M059J (cell line): Measurements from ENCODE around the gene RPL23. TPM values are rescaled to one million over a fixed set of nuclear protein-coding genes. Genes with fewer than 3 reads are reported as not detected.
A peak's percentile ranks its signal among the peaks of the same experiment; 100 is the strongest.

Experiments
- DNase-seq: peaks from one replicate; pipeline ENCODE4 v3.0.0-alpha.2; 2012; ENCODE audit warnings: low read depth
- total RNA-seq: library from RNA; depleted of rRNA; stranded (reverse); fragments of >200 nt; shearing (Covaris generic); gene quantifications from 2 replicates; pipeline ENCODE4 v1.2.3, GENCODE V29; 2014

The RPL23 gene
- total RNA-seq, 1 experiment from 2014 or later = 785 TPM

- DNase-seq = no peak
Measured at GRCh38 chr17:38883592-38884526, 30.3 kb upstream of the RPL23 start.

DNA sequence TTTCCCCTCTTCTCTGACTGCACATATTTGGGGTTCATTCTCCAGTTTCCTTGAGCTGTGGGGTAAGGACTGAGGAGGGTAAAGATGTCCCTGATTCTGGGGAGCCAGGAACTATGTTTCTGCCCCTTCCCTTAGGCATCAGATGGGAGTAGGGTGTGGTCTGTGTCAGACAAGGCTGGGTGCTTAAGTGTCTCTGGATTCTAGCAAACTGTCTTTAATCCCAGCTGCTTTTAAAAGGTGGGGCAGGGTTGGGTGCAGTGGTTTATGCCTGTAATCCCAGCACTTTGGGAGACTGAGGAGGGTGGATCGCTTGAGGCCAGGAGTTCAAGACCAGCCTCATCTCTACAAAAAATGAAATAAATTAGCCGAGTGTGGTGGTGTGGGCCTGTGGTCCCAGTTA is 29.3 kb upstream of the RPL23 start:
- no peak for DNase-seq

DNA sequence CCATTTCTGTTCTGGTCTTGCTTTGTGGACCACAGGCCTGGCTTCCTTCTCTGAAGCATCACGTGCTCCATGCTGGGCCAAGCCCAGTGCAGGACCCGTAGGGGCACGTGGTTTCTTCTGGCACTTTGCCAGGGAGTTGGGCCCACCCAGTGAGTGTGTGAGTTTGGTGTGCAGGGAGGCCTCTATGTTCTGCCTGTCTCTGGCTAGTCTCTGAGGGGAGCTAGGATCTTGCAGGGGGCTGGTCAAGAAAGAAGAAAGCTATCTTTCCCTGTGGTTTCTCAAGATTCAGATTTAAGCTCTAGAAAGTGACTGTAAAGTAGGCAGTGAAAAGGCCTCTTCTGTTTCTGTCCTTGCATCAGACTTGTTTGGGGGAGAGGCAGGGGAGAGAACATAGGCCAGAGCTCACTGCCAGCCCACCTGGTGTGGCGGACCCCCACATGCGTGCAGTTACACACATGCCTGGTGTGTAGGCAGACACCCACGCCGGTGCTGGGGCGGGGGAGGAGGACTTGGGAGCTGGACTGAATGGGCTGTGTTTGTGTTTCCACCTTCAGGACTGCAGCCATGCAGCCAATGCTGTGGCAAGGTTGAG is 28.2 kb upstream of the RPL23 start:
- no peak for DNase-seq

DNA sequence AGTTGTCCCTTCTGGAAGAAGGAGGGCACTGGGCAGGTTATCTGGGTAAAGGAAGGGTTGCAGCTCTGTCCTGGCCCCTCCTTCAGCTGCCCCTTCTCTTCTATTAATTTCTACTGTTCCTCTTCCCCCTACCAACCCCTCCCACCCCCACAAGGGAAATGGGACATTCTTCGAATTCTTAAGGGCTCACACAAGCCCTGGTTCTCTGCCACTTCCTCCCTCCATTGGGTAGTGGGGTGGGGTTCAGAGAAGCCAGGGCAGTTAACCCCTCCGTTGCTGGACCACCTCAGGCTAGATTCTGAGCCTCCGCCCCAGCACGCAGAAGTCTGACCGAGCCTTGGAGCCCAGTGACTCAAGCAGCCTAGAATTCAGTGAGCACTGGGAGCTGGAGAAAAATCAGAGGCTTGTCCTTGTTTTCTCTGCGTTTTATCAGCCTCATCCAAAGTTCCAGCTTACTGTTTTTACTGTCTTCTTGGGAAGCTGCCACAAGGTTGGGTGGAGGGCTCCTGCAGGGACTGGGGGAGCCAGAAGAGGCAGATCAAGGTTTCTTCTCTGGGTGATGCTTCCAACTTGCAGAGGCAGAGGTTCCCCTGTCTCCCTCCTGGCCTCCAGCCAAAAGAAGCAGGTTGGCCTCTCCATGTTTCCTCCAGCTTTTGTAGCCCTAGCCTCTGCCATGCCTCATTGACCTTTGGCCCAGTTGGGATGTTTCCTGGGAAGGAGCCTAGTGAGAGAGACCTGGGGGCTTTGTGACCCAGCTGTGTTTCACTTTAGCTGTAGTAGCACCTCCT is 26.6 kb upstream of the RPL23 start:
- peak; percentile 92 for DNase-seq

DNA sequence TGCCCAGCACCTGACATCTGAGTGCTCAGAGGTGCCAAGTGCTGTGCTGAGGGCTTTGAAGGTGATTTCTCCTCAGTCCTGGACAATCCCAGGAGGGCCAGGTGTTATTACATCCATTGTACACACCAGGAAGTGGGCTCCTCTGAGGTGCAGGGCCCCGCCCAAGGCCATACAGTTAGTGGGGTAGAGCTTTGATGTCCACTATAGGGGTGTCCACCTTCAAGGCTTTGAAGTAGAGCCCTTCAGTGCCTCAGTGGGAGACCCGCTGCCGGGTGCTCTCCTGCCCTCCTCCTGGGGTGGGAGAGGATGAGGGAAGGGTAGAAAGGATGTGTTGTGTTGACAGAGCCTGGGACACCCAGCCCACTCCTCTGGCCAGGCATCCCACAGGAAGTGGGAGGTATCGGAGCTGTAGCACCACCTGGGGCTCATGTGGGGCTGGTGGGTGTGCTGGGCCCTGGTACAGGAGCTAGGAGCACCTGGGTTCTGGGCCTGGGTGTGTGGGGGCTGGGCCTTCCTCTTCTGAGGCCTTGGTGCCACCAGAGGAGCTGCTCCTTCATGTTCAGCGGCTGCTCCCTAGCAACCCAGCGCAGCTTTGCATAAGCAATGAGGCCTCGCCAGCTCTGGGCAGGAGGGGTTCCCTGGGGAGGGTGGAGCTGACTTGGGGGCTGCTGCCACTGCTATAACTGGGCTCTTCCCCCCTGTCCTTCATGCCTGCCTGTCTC is 23.8 kb upstream of the RPL23 start:
- no peak for DNase-seq

- peak; percentile 80 for DNase-seq
Measured at GRCh38 chr17:38875477-38876075, 22.1 kb upstream of the RPL23 start.

DNA sequence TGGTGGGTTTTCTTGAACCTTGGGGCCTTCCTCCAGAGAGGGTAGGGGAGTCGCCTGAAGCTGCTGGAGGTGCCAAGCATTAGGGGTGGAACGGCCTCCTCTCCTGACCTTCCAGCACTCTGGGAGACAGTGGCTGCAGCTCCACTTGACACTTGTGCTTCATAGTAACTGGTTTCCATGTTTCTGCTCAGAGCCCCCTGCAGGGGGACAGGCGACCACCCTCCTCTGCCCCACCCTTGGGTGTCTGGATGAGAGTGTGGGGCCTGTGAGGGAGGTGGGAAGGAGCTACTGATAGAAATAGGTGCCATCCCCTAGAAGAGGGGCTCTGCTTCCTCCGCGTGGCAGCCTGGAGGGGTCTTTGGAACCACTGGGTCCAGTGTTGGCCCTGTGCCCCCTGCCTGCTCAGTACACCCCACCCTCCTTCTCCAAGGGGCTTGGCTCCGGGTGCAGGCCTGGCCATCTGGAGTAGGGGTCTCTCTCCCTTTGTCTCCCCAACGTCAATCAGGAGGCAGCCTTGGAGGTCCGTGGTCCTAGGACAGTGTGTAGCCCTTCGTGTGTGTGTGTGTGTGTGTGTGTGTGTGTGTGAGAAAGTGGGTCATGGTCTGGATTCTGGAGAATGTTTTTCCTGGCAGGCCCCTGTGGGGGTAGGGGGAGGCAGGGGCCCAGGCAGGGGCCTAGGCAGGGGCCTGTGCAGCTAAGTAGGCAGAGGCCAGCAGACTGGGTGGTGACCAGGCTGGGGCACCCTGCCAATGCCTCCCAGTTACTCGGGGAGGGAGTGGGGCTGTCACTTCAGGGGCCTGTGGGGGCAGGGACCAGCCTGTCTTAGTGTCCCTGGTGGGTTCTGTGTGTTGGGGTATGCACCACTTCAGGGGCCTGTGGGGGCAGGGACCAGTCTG is 21.2 kb upstream of the RPL23 start:
- no peak for DNase-seq

GRCh38 chr17:38873640-38874380 is 20.3 kb upstream of the RPL23 start:
- DNase-seq = peak; percentile 74

- no peak for DNase-seq
Measured at GRCh38 chr17:38872671-38873385, 19.3 kb upstream of the RPL23 start.

DNA sequence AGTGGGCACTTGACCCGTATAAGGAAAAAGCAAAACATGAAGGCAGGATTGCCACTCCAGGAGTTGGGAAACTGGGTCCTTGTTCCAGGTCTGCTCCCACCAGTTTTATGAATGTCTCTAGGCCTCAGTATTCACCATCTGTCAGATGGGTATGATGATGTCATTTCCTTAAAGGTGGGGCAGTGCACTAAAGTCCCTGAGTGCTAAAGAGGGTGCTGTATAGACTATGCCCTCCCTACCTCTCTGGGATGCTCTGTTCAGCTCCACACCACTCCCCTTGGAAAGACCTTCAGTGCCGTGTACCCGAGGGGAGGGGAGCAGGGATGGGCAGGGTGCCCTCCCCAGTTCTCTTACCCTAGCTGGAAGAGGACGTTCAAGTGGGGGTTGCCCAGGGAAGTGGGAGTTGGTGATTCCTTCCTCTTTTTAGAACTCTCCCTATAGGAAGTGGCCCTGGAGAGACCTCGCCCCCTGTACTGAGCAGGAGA is 18.5 kb upstream of the RPL23 start:
- DNase-seq = no peak

- DNase-seq = peak; percentile 92
Measured at GRCh38 chr17:38871247-38872015, 17.9 kb upstream of the RPL23 start.

- peak; percentile 76 for DNase-seq
Measured at GRCh38 chr17:38870259-38871165, 17.0 kb upstream of the RPL23 start.

GRCh38 chr17:38869526-38870258 is 16.2 kb upstream of the RPL23 start, which contains the start of gene LASP1:
TSS of gene LASP1 (plus strand) at chr17:38870058. CDS start at chr17:38870190, 132 bp downstream.
- peak; percentile 84 for DNase-seq

DNA sequence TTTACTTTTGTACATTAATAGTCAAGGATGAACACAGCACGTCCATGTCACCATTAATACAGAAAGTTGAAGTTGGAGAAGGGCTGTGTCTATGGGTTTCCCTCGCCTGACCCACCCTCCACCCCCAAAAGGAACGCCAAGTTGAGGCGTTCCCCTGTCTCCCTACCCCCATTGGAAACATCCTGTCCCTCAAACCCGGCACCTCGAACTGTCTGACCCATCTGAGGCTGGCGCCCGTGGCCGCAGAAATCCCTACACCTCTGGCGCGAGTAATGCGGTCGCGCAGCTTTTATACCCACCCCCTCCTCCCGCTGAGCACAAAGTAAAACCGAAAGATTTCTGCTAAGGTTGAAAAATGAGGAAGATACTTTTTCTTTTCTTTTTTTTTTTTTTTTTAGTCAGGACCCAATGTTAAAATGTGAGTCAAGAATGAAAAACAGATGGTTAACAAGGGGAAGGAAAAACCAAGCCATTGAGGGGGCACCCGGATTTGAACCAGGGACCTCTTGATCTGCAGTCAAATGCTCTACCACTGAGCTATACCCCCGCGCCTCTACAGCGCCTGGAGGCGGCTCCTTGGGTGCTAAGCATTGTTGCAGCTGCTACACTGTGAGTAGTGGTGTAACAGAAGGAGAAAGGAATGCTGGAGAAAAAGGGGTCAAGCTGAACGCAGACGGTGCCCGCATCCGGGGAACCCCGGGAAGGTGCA is 15.4 kb upstream of the RPL23 start:
- DNase-seq = peak; percentile 87
